Stimulated activated CD4-positive, alpha-beta T cell treated with anti-CD3 and anti-CD28 coated beads, Interleukin-2, amount 100 ng/mL, for 48 hours (primary cell): ENCODE results near the gene DNAJC17.

Source experiments
- DNase-seq, 2 donors: peaks; one replicate each; pipeline ENCODE4 v3.0.0-alpha.2; 2020

DNAJC17 gene, protein sequence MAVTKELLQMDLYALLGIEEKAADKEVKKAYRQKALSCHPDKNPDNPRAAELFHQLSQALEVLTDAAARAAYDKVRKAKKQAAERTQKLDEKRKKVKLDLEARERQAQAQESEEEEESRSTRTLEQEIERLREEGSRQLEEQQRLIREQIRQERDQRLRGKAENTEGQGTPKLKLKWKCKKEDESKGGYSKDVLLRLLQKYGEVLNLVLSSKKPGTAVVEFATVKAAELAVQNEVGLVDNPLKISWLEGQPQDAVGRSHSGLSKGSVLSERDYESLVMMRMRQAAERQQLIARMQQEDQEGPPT

DNA sequence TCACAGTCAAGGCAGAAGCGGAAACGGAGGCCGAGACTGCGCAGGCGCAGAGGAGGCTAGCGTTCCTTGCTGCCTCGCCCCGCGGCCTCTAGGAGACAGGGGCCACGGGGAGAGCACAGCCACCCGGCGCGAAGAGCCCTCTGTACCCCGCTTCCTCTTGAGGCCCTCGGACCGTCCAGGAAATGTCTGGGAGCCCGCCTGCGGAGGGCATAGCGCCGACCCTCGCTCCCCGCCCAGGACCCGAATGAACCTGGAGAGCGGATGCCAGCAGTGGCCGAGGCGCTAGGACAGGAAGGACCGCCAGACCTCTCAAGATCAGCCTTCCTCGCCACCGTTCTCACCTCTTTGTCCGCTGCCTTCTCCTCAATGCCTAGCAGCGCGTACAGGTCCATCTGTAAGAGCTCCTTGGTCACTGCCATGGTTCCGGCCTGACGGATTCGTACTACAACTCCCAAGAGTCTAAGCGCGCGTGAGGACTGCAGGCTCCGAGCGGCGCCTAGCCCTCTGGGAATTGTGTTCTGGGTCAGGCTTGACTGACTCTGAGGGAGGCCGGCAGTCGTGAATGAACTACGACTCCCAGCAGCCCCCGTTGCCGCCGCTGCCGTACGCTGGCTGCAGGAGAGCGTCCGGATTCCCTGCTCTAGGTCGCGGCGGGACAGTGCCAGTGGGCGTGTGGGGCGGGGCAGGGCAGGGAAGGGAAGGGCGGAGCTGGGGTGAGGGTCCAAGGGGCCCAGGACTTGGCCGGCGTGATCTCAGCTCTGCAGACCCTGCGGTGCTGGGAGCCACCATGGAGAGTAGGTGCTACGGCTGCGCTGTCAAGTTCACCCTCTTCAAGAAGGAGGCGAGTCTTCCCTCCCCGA lies at the start of gene DNAJC17, which contains the start of gene ZFYVE19:
TSS of gene DNAJC17 (minus strand) at position 446 of the 860 bp plus-strand sequence. CDS start at position 419, 27 bp downstream.
TSS of gene ZFYVE19 (plus strand) at position 62 of the 860 bp plus-strand sequence. CDS start at position 563, 501 bp downstream.
- peak; percentile 95 for DNase-seq

DNA sequence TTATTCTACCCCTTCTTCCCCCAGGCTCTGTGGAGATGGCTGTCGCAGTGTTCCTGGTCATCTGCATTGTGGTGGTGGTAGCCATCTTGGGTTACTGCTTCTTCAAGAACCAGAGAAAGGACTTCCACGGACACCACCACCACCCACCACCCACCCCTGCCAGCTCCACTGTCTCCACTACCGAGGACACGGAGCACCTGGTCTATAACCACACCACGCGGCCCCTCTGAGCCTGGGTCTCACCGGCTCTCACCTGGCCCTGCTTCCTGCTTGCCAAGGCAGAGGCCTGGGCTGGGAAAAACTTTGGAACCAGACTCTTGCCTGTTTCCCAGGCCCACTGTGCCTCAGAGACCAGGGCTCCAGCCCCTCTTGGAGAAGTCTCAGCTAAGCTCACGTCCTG lies 49.5 kb upstream of the DNAJC17 start:
- no peak for DNase-seq

DNA sequence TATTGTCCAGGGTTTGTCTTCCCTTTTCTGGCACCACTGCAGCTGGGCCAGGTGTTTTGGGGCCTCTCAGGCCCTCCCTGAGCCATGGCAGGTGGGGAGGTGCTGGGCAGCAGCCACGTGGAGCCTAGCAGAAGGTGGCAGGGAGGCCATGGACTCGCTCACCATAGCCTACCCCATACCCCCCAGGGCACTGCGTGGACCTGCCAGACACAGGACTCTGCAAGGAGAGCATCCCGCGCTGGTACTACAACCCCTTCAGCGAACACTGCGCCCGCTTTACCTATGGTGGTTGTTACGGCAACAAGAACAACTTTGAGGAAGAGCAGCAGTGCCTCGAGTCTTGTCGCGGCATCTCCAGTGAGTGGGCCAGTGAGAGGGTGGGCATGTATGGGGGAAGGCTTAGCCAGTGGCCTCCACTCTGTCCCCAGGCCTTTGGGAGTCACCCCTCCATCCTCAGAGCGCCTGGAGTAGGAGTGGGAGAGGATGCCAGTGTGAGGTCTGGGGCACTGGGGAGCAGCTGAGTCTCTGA lies 48.5 kb upstream of the DNAJC17 start:
- DNase-seq, result no peak

DNA sequence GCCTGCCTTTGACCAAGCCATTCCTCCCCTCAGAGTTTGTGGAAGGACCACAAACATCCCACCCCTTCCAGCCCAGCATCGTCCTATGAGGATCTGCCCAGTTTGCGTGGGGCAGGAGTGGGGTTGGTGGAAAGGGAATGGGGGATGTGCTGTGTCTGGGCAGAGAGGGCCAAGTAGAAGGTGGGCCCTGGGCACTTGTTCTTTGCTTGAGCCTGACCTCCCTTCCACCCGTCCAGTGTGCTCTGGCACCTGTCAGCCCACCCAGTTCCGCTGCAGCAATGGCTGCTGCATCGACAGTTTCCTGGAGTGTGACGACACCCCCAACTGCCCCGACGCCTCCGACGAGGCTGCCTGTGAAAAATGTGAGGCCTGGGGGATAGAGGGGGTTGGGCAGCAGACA lies 46.9 kb upstream of the DNAJC17 start:
- no peak for DNase-seq

DNA sequence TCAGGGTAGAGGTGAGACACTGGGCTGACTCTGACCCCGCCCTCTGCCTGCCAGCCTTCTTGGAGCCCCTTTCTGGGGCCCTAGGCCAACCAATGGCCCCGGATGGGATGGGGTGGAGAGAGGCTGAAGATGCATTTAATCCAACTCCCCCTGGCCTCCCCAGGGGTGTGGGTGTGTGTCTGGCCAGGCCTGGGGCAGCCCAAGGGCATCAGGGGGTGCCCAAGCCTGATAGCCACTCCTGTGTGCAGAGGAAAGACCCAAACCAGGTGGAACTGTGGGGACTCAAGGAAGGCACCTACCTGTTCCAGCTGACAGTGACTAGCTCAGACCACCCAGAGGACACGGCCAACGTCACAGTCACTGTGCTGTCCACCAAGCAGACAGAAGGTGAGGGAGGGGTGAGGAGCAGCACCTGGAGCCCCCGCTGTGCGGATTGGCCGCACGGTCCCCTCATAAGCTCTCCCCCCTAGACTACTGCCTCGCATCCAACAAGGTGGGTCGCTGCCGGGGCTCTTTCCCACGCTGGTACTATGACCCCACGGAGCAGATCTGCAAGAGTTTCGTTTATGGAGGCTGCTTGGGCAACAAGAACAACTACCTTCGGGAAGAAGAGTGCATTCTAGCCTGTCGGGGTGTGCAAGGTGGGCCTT lies 46.1 kb upstream of the DNAJC17 start:
- no peak for DNase-seq

DNA sequence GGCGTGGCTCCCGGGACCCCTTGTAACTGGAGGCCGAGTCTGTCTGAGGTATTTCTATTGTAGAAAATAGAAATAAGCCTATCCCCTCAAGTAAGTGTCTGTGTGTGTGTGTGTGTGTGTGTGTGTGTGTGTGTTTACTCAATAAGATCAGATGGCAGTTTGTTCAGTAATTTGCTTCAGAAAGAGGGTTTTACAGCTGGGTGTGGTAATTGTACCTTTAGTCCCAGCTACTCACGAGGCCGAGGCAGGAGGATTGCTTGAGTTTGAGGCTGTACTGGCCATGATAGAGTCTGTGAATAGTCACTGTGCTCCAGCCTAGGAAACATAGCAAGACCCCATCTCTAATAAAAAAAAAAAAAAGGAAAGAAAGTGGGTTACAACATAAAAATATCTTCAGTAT lies 45.3 kb upstream of the DNAJC17 start:
- no peak for DNase-seq

DNA sequence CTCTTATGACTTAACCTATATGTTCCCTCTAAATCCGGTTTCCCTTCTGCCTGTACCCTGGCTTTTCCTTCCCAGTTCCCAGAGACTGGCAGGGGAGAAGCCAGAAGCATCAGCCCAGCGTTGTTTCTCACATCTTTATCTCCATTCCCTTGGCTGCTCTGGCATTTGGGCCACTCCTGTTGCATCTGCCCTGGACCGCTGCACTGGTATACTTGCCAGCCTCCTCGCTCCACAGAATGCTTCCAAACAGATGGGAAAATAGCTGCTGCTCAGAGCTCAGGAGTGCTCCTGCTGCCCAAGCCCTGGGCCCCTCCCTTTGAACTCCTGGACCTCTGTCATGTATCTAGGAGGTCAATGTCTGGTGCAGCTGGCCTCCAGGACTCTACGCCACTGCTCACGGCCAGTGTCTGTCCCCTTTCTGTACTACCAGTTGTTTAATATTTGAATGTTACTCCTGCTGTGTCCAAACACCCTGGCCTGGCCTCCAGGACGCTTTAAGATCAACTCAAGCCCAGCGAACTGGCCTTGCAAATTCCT lies 43.4 kb upstream of the DNAJC17 start:
- DNase-seq, result no peak

DNA sequence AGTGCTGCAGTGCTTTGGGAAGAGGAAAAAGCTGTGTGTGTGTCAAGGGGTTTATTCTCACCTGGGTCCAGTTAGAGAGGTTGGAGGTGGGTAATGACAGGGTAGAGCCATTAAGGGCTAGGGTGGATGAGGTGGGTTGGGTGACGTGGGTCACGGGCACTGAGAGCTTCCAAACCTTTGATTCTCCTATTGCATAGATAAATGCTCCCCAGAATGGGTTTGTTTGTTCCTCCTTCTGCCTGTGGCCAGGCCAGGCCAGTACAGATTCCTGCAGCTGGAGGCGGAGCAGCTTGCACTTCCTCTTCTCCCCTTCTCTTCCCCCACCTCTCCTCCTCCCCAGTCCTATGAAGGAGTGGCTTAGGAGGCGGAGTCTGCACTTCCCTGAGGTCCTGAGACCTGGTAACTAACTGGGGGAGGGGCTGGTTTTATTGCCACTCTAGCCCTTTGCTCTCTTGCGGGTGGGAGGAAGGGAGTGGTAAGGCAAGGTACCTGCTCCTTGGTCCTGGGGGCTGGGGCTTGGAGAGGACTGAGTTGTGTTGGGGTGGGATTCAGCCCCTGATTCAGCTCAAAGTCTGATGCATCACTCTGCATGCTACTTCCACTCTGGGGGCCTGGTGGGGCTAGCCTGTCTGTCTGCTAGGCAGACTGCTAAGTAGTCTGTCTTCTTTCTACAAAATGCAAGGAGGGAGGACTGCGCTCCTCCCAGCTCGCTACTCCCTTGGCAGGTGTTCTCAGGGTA lies 40.1 kb upstream of the DNAJC17 start:
- no peak for DNase-seq

DNA sequence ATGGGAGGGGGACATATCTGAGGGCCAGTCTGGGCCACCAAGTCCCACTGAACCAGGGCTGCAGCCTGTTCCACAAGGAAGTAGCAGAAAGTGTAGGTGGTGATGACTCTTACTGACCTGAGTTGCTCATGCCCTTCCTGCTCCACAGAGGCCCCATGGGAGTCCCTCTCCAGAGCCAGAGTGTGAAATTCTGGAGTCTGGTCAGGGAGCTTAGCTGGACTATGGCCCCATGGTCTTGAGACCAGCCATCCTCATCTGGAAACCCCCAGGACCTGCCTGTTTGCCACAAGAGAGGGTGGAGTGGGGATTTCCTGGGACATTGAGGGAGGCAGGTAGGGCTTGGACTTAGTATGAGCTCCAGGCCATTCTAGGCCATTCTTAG lies 39.6 kb upstream of the DNAJC17 start:
- DNase-seq, result no peak

DNA sequence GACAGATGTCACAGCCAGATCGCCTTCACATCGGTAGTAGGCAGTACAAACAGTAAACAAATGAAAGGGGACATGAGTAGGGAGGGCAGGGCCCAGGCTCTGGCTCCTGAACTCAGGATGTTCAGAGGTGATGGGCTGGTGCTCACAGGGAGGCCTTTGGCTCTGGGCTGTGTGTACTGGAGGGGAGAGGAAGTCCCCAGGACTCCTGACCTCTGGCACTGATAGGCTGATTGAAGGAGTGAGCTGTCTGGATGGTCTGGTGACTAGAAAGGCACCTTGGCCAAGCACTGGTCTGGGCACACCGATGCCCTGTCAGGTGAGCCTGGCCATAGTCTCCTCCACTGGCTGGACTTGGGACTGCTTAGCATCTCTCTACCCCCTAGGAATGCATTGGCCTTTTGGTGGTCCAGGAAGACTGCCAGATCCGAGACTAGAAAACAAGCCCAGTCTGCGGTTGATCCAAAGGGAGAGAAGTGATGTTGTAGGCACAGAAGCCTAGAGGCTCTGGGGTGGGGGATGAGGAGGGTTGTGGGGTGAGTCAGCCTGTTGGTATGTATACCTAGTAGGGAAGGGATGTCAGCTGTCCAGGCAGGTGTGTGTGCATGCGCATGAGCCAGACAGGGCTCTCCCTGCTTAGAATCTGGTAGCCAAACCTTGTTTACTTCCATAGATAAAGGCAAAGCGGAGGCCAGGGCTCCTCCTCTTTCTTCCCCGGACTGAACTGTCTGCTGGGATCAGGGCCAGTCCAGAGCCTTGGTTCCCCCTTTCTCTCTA lies 38.4 kb upstream of the DNAJC17 start:
- DNase-seq, result no peak

DNA sequence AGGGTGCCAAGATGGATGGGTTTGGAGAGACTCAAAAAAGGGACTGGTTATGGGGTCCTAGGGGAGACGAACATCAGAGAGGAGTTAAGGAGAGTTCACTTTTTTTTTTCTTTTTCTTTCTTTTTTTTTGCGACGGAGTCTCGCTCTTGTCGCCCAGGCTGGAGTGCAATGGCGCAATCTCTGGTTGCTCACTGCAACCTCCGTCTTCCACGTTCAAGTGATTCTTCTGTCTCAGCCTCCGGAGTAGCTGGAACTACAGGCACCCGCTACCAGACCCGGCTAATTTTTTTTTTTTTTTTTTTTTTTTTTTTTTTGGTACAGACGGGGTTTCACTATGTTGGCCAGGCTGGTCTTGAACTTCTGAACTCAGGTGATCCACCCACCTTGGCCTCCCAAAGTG lies 37.8 kb upstream of the DNAJC17 start:
- no peak for DNase-seq

DNA sequence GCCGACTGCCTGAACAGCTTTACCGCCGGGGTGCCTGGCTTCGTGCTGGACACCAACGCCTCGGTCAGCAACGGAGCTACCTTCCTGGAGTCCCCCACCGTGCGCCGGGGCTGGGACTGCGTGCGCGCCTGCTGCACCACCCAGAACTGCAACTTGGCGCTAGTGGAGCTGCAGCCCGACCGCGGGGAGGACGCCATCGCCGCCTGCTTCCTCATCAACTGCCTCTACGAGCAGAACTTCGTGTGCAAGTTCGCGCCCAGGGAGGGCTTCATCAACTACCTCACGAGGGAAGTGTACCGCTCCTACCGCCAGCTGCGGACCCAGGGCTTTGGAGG lies 37.4 kb upstream of the DNAJC17 start:
- peak; percentile 20 to 32 for DNase-seq

DNA sequence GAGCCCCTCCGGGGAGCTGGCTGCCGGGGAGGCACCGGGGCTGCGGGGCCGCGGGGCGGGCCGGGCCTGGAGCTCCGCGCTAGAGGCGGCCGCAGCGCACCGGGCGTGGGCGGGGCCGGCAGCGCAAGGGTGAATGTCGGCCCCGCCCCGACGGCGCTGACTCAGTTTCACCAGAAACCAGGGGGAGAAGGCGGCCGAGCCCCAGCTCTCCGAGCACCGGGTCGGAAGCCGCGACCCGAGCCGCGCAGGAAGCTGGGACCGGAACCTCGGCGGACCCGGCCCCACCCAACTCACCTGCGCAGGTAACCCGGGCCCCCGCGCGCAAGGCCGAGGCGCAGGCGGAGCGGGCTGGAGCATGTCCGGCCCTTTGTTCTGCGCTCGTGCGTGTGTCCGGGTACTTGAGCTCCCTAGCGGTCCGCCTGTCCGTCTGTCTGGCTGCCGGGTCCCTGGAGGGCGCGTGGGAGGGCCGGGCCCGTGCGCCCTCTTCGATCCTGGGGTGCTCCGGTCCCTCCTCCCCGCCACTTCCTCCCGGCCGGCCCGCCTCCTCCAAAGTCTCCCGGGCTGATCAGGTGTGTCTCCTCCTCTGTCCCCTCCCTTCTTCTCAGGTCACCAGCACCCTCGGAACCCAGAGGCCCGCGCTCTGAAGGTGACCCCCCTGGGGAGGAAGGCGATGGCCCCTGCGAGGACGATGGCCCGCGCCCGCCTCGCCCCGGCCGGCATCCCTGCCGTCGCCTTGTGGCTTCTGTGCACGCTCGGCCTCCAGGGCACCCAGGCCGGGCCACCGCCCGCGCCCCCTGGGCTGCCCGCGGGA lies 36.8 kb upstream of the DNAJC17 start, which contains the start of gene SPINT1:
TSS of gene SPINT1 (plus strand) at position 164 of the 811 bp plus-strand sequence. CDS start at position 671, 507 bp downstream.
- peak; percentile 64 to 74 for DNase-seq

DNA sequence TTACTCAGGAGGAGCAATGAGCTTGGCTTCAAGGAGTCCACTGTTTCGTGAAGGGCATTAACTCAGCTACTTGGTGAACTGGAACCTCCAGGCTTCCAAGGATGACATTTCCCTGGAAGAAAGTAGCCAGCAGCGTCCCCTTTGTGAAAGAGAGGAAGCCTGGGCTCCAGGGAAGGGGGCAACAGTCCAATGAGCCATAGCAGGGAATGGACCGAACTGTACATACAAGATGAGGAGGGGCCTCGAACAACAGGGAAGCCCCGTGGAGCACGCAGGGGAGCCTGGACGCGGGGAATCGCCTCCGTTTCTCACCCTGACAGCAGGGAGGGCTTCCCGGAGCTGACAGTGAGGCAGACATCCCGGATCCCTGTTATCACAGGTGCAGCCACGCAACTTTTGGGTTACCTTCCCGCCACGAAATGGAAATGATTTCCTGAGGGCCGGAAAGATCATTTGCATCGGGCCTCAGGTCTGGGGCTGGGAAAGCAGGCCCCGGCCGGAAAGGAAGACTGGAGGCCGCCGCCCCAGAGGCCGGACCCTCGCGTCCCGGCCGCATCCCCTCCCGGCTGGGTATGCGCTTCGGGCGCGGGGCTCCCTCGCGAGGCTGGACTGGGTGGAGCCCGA lies 36.1 kb upstream of the DNAJC17 start:
- no peak for DNase-seq

DNA sequence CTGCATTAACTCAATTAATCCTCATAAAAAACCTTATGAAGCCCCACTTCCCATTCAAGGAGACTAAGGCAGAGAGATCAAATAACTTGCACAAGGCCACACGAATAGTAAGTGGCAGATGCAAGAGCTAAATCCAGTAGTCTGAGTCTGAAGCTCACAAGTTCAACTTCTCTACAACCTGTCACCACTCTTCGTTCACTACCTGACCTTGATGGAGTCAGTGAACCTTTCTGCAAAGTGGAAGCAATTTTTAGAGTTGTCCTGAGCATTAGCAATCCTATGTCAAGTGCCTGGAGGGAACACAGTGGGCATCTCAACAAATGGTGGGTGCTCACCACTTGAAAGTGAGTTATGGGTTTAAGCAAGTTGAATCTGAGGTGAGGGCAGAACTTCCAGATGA lies 34.5 kb upstream of the DNAJC17 start:
- no peak for DNase-seq

DNA sequence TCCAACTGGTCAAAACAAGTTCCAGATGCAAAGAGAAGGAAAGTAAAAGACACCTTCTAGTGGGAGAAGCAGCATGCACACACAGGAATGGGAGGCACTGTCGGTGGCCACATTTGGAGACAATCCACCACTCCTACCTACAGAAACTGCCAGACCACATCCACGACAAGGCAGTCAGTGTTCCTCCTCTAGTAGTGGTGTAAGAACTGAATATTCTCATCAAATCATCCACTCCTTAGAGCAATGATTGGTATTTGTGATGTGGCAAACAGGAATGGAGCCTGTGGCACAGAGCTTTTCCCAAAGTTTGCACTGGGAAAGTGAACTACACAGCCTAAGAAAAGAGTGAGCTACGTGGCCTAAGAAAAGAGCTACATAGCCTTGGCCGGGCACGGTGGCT lies 31.5 kb upstream of the DNAJC17 start:
- no peak for DNase-seq

DNA sequence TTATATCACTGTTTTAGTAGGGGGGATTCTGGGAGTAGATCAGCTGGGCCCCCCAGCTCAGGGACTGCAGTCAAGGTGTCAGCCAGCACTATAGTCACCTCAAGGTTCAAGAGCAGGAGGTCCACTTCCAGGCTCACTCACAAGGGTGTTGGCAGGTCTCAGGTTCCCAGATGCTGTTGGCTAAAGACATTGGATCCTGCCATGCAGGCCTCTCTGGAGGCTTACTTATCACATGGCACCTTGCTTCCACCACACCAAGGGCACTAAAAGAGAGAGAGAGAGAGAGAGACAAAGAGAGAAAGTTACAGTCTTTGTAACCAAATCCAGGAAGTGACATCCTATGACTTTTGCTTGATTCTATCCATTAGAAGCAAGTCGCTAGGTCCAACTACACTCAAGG lies 28.7 kb upstream of the DNAJC17 start:
- DNase-seq, result no peak

DNA sequence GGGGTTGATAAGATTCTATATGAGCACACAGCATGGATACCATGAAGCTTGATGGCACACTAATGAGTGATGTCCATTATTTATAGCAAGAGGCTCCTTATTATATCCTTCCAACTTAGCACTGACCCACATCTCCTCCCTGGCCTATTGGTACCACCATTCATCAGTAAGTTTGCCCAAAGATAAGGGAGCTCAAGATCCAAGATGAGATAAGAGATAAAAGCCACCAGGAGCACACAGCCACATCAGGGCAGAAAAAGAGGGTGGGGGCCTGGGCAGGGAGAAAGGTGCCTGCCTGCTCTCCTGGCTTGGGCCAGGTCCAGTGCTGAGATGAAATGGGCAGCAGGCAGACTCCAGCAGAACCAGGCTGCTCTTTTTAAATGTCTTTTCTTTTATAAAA lies 25.6 kb upstream of the DNAJC17 start:
- no peak for DNase-seq

DNA sequence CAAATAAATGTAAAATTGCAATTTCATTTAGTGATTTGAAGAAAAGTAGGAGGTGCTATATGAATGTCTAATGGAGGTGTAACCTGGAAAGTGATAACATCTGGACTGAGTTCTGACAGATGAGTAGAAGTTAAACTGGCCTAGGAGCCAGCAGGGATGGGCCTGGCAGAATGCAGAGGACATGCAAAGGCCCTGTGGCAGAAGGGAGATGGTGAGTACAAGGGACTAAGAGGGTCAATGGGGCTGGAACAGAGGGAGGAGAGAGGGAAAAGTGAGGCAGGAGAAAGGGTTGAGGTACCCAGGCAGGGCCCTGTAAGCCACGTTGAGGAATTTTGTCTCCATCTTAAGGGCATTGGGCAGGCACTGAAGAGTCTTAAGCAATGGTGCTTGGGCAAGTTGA lies 24.6 kb upstream of the DNAJC17 start:
- DNase-seq, result no peak

DNA sequence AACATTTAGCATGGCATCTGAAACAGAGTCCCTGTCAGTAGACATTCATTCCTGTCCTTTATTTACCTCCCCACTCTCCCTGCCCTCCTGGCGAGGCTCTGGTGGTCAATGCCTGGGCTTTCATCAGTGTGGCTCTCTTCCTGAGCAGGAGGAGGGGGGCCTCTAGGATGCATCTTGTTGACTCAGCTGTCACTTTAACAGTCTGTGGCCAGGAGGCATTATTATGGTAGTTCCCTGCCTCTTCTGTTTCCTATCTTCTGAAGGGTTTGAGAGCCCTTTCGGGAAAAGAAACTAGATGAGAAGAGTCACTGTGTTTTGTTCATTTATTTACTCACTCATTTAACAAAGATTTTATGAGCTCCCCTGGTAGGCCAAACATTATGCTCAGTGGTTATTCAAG lies 23.6 kb upstream of the DNAJC17 start:
- DNase-seq, result no peak
